Nephron progenitor cell (in vitro differentiated cells): Measurements from ENCODE around the gene MAPK1.
"Not testable (repeated sequence)": the region's sequence is repeated elsewhere in the genome, so short reads cannot be mapped to it uniquely, and the experiment has no call there.

Experiments
- DNase-seq: peaks from one replicate; pipeline ENCODE4 v3.0.0; 2021
- H3K27ac Mint-ChIP-seq: 2 replicates; pipeline ENCODE4 v1.8.0; 2021; ENCODE audit warnings: mild to moderate bottlenecking, moderate library complexity, mixed read lengths
- H3K27me3 Mint-ChIP-seq: 2 replicates; pipeline ENCODE4 v1.8.0; 2021; ENCODE audit warnings: mild to moderate bottlenecking, low read depth, mixed read lengths; ENCODE audit not compliant: poor library complexity
- H3K36me3 Mint-ChIP-seq: 2 replicates; pipeline ENCODE4 v1.8.0; 2021; ENCODE audit warnings: low read depth, mixed read lengths
- H3K4me1 Mint-ChIP-seq: 2 replicates; pipeline ENCODE4 v1.8.0; 2021; ENCODE audit warnings: mixed read lengths
- H3K4me3 Mint-ChIP-seq: 2 replicates; pipeline ENCODE4 v1.8.0; 2021; ENCODE audit warnings: mild to moderate bottlenecking, moderate library complexity, mixed read lengths
- H3K9me3 Mint-ChIP-seq: 2 replicates; pipeline ENCODE4 v1.8.0; 2021; ENCODE audit warnings: mild to moderate bottlenecking, moderate library complexity, mixed read lengths
- CTCF ChIP-seq: fragments of 200-600 bp; sonication (generic); IDR thresholded peaks from 2 replicates; pipeline ENCODE4 v1.5.0; 2021; ENCODE audit warnings: antibody characterized with exemption

MAPK1 gene

GRCh38 chr22:21840236-21840823 lies 27.1 kb downstream of the MAPK1 start:
- Mint-ChIP-seq H3K4me1 (peaks cover 33% of the 10 kb centered on the region), H3K4me3 (no peak overlapping the region), H3K9me3 (peaks cover 4% of the 10 kb centered on the region), H3K27me3 (no peaks in the 10 kb centered on the region), H3K36me3 (peaks cover 23% of the 10 kb centered on the region), H3K27ac (no peak overlapping the region)
- DNase-seq = no peak
- TF ChIP-seq CTCF = no peak

GRCh38 chr22:21839765-21840140 lies 27.7 kb downstream of the MAPK1 start:
- no peak overlapping the region for H3K27ac Mint-ChIP-seq
- H3K4me3 Mint-ChIP-seq = no peak overlapping the region
- no peak for DNase-seq
- H3K36me3 Mint-ChIP-seq = peaks cover 22% of the 10 kb centered on the region
- TF ChIP-seq CTCF = no peak
- H3K9me3 Mint-ChIP-seq = peaks cover 4% of the 10 kb centered on the region
- no peaks in the 10 kb centered on the region for H3K27me3 Mint-ChIP-seq
- peaks cover 39% of the 10 kb centered on the region for H3K4me1 Mint-ChIP-seq

- not testable (repeated sequence) for DNase-seq, H3K9me3 Mint-ChIP-seq, H3K27me3 Mint-ChIP-seq, H3K4me3 Mint-ChIP-seq
- peaks cover 44% of the 10 kb centered on the region for H3K4me1 Mint-ChIP-seq
- H3K27ac Mint-ChIP-seq = peak overlapping the region; percentile 50
- H3K36me3 Mint-ChIP-seq = peaks cover 17% of the 10 kb centered on the region
Observed at GRCh38 chr22:21839104-21839764, 28.2 kb downstream of the MAPK1 start.

- Mint-ChIP-seq H3K27ac (peak overlapping the region; percentile 97), H3K36me3 (peaks cover 10% of the 10 kb centered on the region), H3K4me1 (peaks cover 52% of the 10 kb centered on the region), H3K9me3 (peaks cover 4% of the 10 kb centered on the region), H3K27me3 (no peaks in the 10 kb centered on the region), H3K4me3 (peak overlapping the region; percentile 2)
- TF ChIP-seq CTCF = no peak
- no peak for DNase-seq
Observed at GRCh38 chr22:21837248-21837979, 30.0 kb downstream of the MAPK1 start.

- not testable (repeated sequence) for H3K4me3 Mint-ChIP-seq, H3K9me3 Mint-ChIP-seq, H3K27me3 Mint-ChIP-seq, DNase-seq
- Mint-ChIP-seq H3K27ac (peak overlapping the region; percentile 76), H3K4me1 (peaks cover 57% of the 10 kb centered on the region), H3K36me3 (peaks cover 10% of the 10 kb centered on the region)
Observed at GRCh38 chr22:21836486-21836885, 31.0 kb downstream of the MAPK1 start.

GRCh38 chr22:21835378-21835777 lies 32.1 kb downstream of the MAPK1 start:
- no peak overlapping the region for H3K4me3 Mint-ChIP-seq
- no peaks in the 10 kb centered on the region for H3K27me3 Mint-ChIP-seq
- H3K4me1 Mint-ChIP-seq = peaks cover 57% of the 10 kb centered on the region
- H3K9me3 Mint-ChIP-seq = peaks cover 4% of the 10 kb centered on the region
- no peak for TF ChIP-seq CTCF
- H3K36me3 Mint-ChIP-seq = peaks cover 10% of the 10 kb centered on the region
- H3K27ac Mint-ChIP-seq = peak overlapping the region; percentile 76
- DNase-seq = no peak
